DND-41 (cell line): ENCODE data around the gene KRTAP5-4.

Source experiments
- EZH2 ChIP-seq: IDR thresholded peaks from 3 replicates; pipeline ENCODE4 v1.6.1; 2012; ENCODE audit warnings: borderline replicate concordance, low read depth, mild to moderate bottlenecking, moderate library complexity, low read length, inconsistent platforms; ENCODE audit not compliant: severe bottlenecking
- TF ChIP-seq, protein P1 (sequence below): IDR thresholded peaks from 2 replicates; pipeline ENCODE4 v1.5.1; 2012; ENCODE audit warnings: borderline replicate concordance, low read length, moderate library complexity, mild to moderate bottlenecking; ENCODE audit not compliant: poor library complexity, severe bottlenecking; ENCODE audit errors: extremely low read depth

DNA sequence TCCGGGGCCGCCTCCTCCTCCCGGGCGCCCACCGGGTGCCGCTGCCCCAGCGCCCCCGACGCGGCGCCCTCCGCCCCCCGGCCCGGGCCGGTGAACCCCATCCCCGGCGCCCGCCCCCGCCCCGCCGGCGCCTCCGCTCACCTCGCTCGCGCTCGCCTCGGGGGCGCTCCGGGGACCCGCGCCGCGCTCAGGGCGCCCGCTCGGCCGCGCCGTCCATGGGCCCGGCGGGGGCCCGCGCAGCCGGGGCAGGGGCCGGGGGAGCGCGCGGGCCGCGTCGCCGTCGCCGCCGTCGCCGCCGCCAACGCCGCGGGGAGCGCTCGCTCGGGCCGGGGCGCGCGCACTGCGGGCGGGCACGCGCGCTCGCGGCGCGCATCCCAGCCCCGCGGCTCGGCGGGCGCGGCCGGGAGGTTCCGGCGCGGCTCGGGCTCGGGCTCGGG lies 50.2 kb downstream of the KRTAP5-4 start:
- TF ChIP-seq, protein P1, sequence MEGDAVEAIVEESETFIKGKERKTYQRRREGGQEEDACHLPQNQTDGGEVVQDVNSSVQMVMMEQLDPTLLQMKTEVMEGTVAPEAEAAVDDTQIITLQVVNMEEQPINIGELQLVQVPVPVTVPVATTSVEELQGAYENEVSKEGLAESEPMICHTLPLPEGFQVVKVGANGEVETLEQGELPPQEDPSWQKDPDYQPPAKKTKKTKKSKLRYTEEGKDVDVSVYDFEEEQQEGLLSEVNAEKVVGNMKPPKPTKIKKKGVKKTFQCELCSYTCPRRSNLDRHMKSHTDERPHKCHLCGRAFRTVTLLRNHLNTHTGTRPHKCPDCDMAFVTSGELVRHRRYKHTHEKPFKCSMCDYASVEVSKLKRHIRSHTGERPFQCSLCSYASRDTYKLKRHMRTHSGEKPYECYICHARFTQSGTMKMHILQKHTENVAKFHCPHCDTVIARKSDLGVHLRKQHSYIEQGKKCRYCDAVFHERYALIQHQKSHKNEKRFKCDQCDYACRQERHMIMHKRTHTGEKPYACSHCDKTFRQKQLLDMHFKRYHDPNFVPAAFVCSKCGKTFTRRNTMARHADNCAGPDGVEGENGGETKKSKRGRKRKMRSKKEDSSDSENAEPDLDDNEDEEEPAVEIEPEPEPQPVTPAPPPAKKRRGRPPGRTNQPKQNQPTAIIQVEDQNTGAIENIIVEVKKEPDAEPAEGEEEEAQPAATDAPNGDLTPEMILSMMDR: no peak
- no peak for TF ChIP-seq EZH2
